HEK293 (cell line): Measurements from ENCODE around the gene UBALD1.

ENCODE experiments used
- CTCF ChIA-PET: fragments of 350-600 bp; formaldehyde crosslinking; extraction: SDS; loops from one replicate; lab custom pipeline; 2021; ENCODE audit warnings: antibody characterized with exemption; lab: Yijun Ruan, JAX
- POLR2A ChIA-PET: fragments of 300-600 bp; formaldehyde crosslinking; extraction: SDS; loops from one replicate; lab custom pipeline; 2020; ENCODE audit warnings: antibody characterized with exemption, inconsistent platforms; lab: Yijun Ruan, JAX
- H3K27ac ChIP-seq: fragments of 200-500 bp; sonication (Bioruptor generic); 2 replicates; pipeline ENCODE4 v1.5.1; 2014; ENCODE audit warnings: low read depth, low read length, control low read depth, inconsistent platforms; ENCODE audit errors: extremely low read depth
- H3K36me3 ChIP-seq, 2 experiments: fragments of 200-500 bp in 1 of 2; sonication (Bioruptor generic) in 1 of 2; 1 replicate in 1 of 2; 2 replicates in 1 of 2; pipeline ENCODE4 v1.5.1; 2014 to 2017; ENCODE audit warnings: inconsistent platforms in 2 of 2, low read length in 2 of 2; ENCODE audit not compliant: control insufficient read depth in 2 of 2, insufficient read depth in 1 of 2
- H3K4me1 ChIP-seq: fragments of 200-500 bp; sonication (Bioruptor generic); 2 replicates; pipeline ENCODE4 v1.5.1; 2014; ENCODE audit warnings: mild to moderate bottlenecking, low read length, inconsistent platforms; ENCODE audit not compliant: control insufficient read depth, insufficient read depth
- H3K4me3 ChIP-seq: 2 replicates; pipeline ENCODE4 v1.5.1; 2011; ENCODE audit warnings: low read depth, mild to moderate bottlenecking, control low read depth, low read length, moderate library complexity
- H3K9me3 ChIP-seq: fragments of 200-500 bp; sonication (Bioruptor generic); 2 replicates; pipeline ENCODE4 v1.5.1; 2014; ENCODE audit warnings: low read depth, low read length, inconsistent platforms; ENCODE audit not compliant: control insufficient read depth, insufficient read depth
- ELK4 ChIP-seq: IDR thresholded peaks from 2 replicates; pipeline ENCODE4 v1.6.1; 2011; ENCODE audit warnings: mild to moderate bottlenecking, low read depth, low read length, borderline replicate concordance
- FEZF1 ChIP-seq: fragments of 450-650 bp; formaldehyde crosslinking; IDR thresholded peaks from 2 replicates; pipeline ENCODE4 v1.5.1; 2016; ENCODE audit warnings: missing biosample characterization, missing genetic modification characterization
- REPIN1 ChIP-seq: fragments of 450-650 bp; formaldehyde crosslinking; IDR thresholded peaks from 2 replicates; pipeline ENCODE4 v1.5.1; 2017; ENCODE audit warnings: missing biosample characterization, missing genetic modification characterization, low read depth
- SCRT1 ChIP-seq: fragments of 450-650 bp; formaldehyde crosslinking; IDR thresholded peaks from 2 replicates; pipeline ENCODE4 v1.5.1; 2016; ENCODE audit warnings: missing biosample characterization, missing genetic modification characterization, borderline replicate concordance
- SP3 ChIP-seq: fragments of 450-650 bp; formaldehyde crosslinking; IDR thresholded peaks from 2 replicates; pipeline ENCODE4 v1.5.1; 2016; ENCODE audit warnings: missing biosample characterization, missing genetic modification characterization
- TCF7L2 ChIP-seq: IDR thresholded peaks from 2 replicates; pipeline ENCODE4 v1.6.1; 2011; ENCODE audit warnings: low read depth, mild to moderate bottlenecking, inconsistent platforms, low read length, moderate library complexity, borderline replicate concordance
- YY2 ChIP-seq: fragments of 450-650 bp; formaldehyde crosslinking; IDR thresholded peaks from 2 replicates; pipeline ENCODE4 v1.5.1; 2016; ENCODE audit warnings: missing biosample characterization, missing genetic modification characterization
- ZBTB10 ChIP-seq: fragments of 450-650 bp; formaldehyde crosslinking; IDR thresholded peaks from 2 replicates; pipeline ENCODE4 v1.5.1; 2016; ENCODE audit warnings: missing biosample characterization, missing genetic modification characterization
- ZIC2 ChIP-seq: fragments of 450-650 bp; formaldehyde crosslinking; IDR thresholded peaks from 2 replicates; pipeline ENCODE4 v1.5.1; 2016; ENCODE audit warnings: missing biosample characterization, missing genetic modification characterization
- ZNF133 ChIP-seq: fragments of 450-650 bp; formaldehyde crosslinking; IDR thresholded peaks from 2 replicates; pipeline ENCODE4 v1.5.1; 2016; ENCODE audit warnings: missing biosample characterization, missing genetic modification characterization
- ZNF184 ChIP-seq: fragments of 450-650 bp; IDR thresholded peaks from 2 replicates; pipeline ENCODE4 v1.5.1; 2018; ENCODE audit warnings: missing biosample characterization, mild to moderate bottlenecking, missing genetic modification characterization
- ZNF211 ChIP-seq: fragments of 450-650 bp; formaldehyde crosslinking; IDR thresholded peaks from 2 replicates; pipeline ENCODE4 v1.5.1; 2016; ENCODE audit warnings: low read depth, missing biosample characterization, missing genetic modification characterization
- ZNF221 ChIP-seq: fragments of 450-650 bp; formaldehyde crosslinking; IDR thresholded peaks from 2 replicates; pipeline ENCODE4 v1.5.1; 2017; ENCODE audit warnings: missing biosample characterization, missing genetic modification characterization, borderline replicate concordance
- ZNF24 ChIP-seq: fragments of 450-650 bp; formaldehyde crosslinking; IDR thresholded peaks from 2 replicates; pipeline ENCODE4 v1.5.1; 2016; ENCODE audit warnings: missing biosample characterization, missing genetic modification characterization
- ZNF335 ChIP-seq: fragments of 450-650 bp; formaldehyde crosslinking; conservative IDR thresholded peaks from 2 replicates; pipeline ENCODE4 v1.5.1; 2016; ENCODE audit warnings: missing biosample characterization, missing genetic modification characterization
- ZNF48 ChIP-seq: fragments of 450-650 bp; formaldehyde crosslinking; IDR thresholded peaks from 2 replicates; pipeline ENCODE4 v1.5.1; 2016; ENCODE audit warnings: missing biosample characterization, missing genetic modification characterization
- ZNF544 ChIP-seq: fragments of 450-650 bp; formaldehyde crosslinking; IDR thresholded peaks from 2 replicates; pipeline ENCODE4 v1.5.0; 2017; ENCODE audit warnings: missing biosample characterization, missing genetic modification characterization
- ZNF549 ChIP-seq: fragments of 450-650 bp; IDR thresholded peaks from 2 replicates; pipeline ENCODE4 v1.5.1; 2018; ENCODE audit warnings: missing biosample characterization, missing genetic modification characterization, mild to moderate bottlenecking, inconsistent platforms, moderate library complexity
- ZNF596 ChIP-seq: fragments of 450-650 bp; IDR thresholded peaks from 2 replicates; pipeline ENCODE4 v1.5.0; 2018; ENCODE audit warnings: missing biosample characterization, mild to moderate bottlenecking, missing genetic modification characterization, moderate library complexity
- ZNF677 ChIP-seq: fragments of 450-650 bp; IDR thresholded peaks from 2 replicates; pipeline ENCODE4 v1.5.0; 2018; ENCODE audit warnings: missing biosample characterization, mild to moderate bottlenecking, missing genetic modification characterization, moderate library complexity
- ZNF76 ChIP-seq: fragments of 450-650 bp; formaldehyde crosslinking; IDR thresholded peaks from 2 replicates; pipeline ENCODE4; 2016; ENCODE audit warnings: low read depth, missing biosample characterization, missing genetic modification characterization, borderline replicate concordance
- ZNF843 ChIP-seq: fragments of 450-650 bp; formaldehyde crosslinking; IDR thresholded peaks from 2 replicates; pipeline ENCODE4 v1.5.1; 2016; ENCODE audit warnings: missing biosample characterization, missing genetic modification characterization
- ZSCAN23 ChIP-seq: fragments of 450-650 bp; formaldehyde crosslinking; IDR thresholded peaks from 2 replicates; pipeline ENCODE4 v1.5.1; 2016; ENCODE audit warnings: missing biosample characterization, missing genetic modification characterization
- TF ChIP-seq, protein P1 (sequence below): fragments of 450-650 bp; formaldehyde crosslinking; conservative IDR thresholded peaks from 2 replicates; pipeline ENCODE4 v1.5.1; 2016; ENCODE audit warnings: low read depth, missing biosample characterization, missing genetic modification characterization

The UBALD1 gene

GRCh38 chr16:4637501-4638166 is 22.9 kb upstream of the UBALD1 start:
- H3K4me3 ChIP-seq, result no peak overlapping the region
- H3K9me3 ChIP-seq, result no peaks in the 10 kb centered on the region
- ChIA-PET POLR2A (interaction anchor here (0.7 kb wide), 1 partner anchor 204 kb away, joined by 4 read pairs; no protein-coding TSS in a partner anchor), CTCF (interaction anchor here (0.6 to 1.4 kb wide), 4 partner anchors 12 to 24 kb away, joined by 3 to 5 read pairs (median 3); no protein-coding TSS in a partner anchor)
- TF ChIP-seq ZNF24 (tag by site-specific recombination), result no peak
- TF ChIP-seq ZIC2 (tag by site-specific recombination), result peak; percentile 50; the same call in 1 of the 2 replicates
- no peak for TF ChIP-seq SP3 (tag by site-specific recombination)
- TF ChIP-seq ZBTB10, result no peak
- TF ChIP-seq YY2 (tag by site-specific recombination), result no peak
- no peak for TF ChIP-seq ZNF544 (tag by site-specific recombination)
- no peak for TF ChIP-seq TCF7L2
- TF ChIP-seq ZNF549, result no peak
- no peak overlapping the region for H3K27ac ChIP-seq
- H3K4me1 ChIP-seq, result no peaks in the 10 kb centered on the region
- peaks cover 0 to 27% of the 10 kb centered on the region in 2 experiments; a peak in 2 of 3 replicates for H3K36me3 ChIP-seq

GRCh38 chr16:4636196-4636595 is 21.5 kb upstream of the UBALD1 start:
- Histone ChIP-seq H3K36me3 (peaks cover 0 to 27% of the 10 kb centered on the region in 2 experiments; a peak in 2 of 3 replicates), H3K4me1 (no peaks in the 10 kb centered on the region), H3K27ac (no peak overlapping the region), H3K4me3 (no peak overlapping the region), H3K9me3 (no peaks in the 10 kb centered on the region)
- CTCF ChIA-PET, result no interaction called here
- POLR2A ChIA-PET, result no interaction called here
- TF ChIP-seq ZNF677 (tag by site-specific recombination) (no peak), ZNF48 (tag by site-specific recombination) (no peak), ZNF335 (no peak), ZNF211 (no peak), ZNF221 (tag by site-specific recombination) (no peak), ZNF596 (no peak), ZNF843 (no peak), SCRT1 (tag by site-specific recombination) (no peak), ZSCAN23 (no peak), REPIN1 (no peak), ZNF184 (tag by site-specific recombination) (no peak), ZNF76 (no peak), ZNF133 (no peak), ELK4 (no peak), FEZF1 (tag by site-specific recombination) (no peak)
- TF ChIP-seq, protein P1, sequence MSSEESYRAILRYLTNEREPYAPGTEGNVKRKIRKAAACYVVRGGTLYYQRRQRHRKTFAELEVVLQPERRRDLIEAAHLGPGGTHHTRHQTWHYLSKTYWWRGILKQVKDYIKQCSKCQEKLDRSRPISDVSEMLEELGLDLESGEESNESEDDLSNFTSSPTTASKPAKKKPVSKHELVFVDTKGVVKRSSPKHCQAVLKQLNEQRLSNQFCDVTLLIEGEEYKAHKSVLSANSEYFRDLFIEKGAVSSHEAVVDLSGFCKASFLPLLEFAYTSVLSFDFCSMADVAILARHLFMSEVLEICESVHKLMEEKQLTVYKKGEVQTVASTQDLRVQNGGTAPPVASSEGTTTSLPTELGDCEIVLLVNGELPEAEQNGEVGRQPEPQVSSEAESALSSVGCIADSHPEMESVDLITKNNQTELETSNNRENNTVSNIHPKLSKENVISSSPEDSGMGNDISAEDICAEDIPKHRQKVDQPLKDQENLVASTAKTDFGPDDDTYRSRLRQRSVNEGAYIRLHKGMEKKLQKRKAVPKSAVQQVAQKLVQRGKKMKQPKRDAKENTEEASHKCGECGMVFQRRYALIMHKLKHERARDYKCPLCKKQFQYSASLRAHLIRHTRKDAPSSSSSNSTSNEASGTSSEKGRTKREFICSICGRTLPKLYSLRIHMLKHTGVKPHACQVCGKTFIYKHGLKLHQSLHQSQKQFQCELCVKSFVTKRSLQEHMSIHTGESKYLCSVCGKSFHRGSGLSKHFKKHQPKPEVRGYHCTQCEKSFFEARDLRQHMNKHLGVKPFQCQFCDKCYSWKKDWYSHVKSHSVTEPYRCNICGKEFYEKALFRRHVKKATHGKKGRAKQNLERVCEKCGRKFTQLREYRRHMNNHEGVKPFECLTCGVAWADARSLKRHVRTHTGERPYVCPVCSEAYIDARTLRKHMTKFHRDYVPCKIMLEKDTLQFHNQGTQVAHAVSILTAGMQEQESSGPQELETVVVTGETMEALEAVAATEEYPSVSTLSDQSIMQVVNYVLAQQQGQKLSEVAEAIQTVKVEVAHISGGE (tag by site-specific recombination), result no peak
